NB4 (cell line): ENCODE data around the gene RGS3.

Source experiments
- CTCF ChIP-seq: IDR thresholded peaks from one replicate; pipeline ENCODE4 v1.5.1; 2012; ENCODE audit warnings: low read depth, low read length
- TF ChIP-seq, protein P1 (sequence below): IDR thresholded peaks from 2 replicates; pipeline ENCODE4 v1.6.1; 2011; ENCODE audit warnings: low read depth, low read length

GRCh38 chr9:113592876-113593575 is 129.5 kb downstream of the RGS3 start:
- TF ChIP-seq CTCF, result no peak
- TF ChIP-seq, protein P1, sequence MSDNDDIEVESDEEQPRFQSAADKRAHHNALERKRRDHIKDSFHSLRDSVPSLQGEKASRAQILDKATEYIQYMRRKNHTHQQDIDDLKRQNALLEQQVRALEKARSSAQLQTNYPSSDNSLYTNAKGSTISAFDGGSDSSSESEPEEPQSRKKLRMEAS, result no peak
